H1 (cell line): ENCODE measurements around the gene ACTN2. TPM values are rescaled to one million over a fixed set of nuclear protein-coding genes. Genes with fewer than 3 reads are reported as not detected.

Experiments used
- MAFK ChIP-seq: IDR thresholded peaks from 2 replicates; pipeline ENCODE4 v1.6.1; 2012; ENCODE audit warnings: low read depth, mild to moderate bottlenecking, improper control_type of control experiment, low read length
- polyA plus RNA-seq, 7 experiments: library from polyadenylated mRNA; depleted of rRNA in 3 of 7; stranded (reverse) in 5 of 7; unstranded in 2 of 7; fragments of >200 nt in 5 of 7; fragments of 200-250 nt in 2 of 7; gene quantifications; 1 replicate in 5 of 7; 2 replicates in 1 of 7; 4 replicates in 1 of 7; pipeline versions ENCODE4 v1.2.1 to v1.2.3, GENCODE V29; 2011 to 2013; ENCODE audit warnings: missing spikeins in 2 of 7, mixed read lengths in 2 of 7
- total RNA-seq: library from RNA; stranded (reverse); fragmentation: NEBNext Ultra II Directional; extraction: Animal tissue kit (Norgen Biotek cat#: 25700); gene quantifications from 2 replicates; pipeline ENCODE4 v1.2.1, GENCODE V29; 2021

Gene ACTN2
- total and polyA plus RNA-seq, 2 of the 8 experiments (the other 6 are each of a cell fraction or from before 2014, with no cell fraction given), result 1.9 to 4.1 TPM

GRCh38 chr1:236750928-236751327 lies 64.6 kb downstream of the ACTN2 start (continued):
- no peak for TF ChIP-seq MAFK
- TF ChIP-seq, all 59 proteins: peak for 0
